EL (cell line): ENCODE data around the gene SEC14L5.
"Not testable (repeated sequence)": the region's sequence is repeated elsewhere in the genome, so short reads cannot be mapped to it uniquely, and the experiment has no call there.

Source experiments
- DNase-seq: peaks from one replicate; pipeline ENCODE4 v3.0.0-alpha.2; 2016

Gene SEC14L5

DNA sequence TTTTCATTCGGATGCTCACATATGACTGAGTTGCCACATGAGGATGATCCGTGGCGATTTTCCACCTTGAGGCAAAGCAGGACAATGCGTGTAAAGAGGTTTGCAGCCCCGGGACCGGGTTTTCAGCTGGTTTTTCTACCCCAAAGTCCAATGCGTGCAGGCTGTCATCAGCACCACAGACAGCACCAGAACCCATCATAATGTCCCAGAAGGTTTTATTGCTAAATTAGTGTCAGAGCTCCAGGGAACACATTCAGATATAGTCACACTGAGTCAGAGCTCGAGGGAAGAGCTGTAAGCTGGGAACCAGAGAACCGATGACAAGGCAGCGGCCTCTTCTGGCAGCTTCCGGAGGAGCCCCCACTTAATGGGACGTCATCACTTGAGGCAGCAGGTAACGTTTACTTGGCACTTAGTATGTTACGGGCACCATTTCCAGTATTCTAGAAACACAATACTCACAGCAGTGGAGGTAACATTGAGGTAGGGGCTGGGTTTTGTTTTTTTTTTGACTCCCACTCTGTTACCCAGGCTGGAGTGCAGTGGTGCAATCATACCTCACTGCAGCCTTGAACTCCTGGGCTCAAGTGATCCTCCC, 84.5 kb downstream of the SEC14L5 start:
- DNase-seq = peak; percentile 37

DNA sequence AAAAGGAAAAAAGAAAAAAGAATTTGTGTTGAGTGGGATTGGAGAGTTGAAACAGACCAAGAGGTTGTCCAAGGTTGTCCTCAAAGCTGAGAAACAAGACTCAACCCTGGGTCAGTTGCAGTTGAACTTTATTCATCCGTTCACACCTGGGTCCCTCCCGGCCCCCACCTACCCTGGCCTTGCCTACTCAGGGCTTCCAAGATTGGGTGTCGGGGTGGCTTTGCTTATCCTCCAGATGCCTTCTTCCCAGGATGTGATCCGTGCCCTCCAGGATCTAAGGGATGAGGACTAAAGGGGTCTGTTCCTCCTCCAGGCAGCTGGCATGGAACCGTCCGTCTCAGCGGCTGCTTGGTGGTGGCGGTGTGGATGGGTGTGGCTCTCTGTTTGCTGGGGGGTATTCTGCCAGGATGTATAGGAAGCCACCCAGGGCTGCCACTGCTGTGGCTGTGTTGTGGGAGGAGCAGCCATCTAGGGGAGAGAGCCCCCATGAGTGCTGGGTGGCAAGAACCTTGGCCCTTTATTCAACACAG, 85.9 kb downstream of the SEC14L5 start:
- DNase-seq = no peak

DNA sequence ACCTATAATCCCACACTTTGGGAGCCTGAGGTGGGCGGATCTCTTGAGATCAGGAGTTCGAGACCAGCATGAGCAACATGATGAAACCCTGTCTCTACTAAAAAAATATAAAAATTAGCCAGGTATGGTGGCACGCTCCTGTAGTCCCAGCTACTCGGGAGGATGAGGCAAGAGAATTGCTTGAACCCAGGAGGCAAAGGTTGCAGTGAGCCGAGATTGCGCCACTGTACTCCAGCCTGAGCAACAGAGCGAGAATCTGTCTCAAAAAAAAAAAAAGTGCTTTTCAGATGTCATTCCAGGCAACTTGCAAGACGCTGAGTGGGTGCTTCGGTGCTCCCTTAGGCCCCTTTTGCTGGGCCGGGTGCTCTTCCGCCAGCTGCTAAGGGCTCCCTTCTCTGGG, 86.5 kb downstream of the SEC14L5 start:
- DNase-seq = not testable (repeated sequence)

GRCh38 chr16:5045499-5046115, 87.5 kb downstream of the SEC14L5 start:
- DNase-seq = no peak

DNA sequence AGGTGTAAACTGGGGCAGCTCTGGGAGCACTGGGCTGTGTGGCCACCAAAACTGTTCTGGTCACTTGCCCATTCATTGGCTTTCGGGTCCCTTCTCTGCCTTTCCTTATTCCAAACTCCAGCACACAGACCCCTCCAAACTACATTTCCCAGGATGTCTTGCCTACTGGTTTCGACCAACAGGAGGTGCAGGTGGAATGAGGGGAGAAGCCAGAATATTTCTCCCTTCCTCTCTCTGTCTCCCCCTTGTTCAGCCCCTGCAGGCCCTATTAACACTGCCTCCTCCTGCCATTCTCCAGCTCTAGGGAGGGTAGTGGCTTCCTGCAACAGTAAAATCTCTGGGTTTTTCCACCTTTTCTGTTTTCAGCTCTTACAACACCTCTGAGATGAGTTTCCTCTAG, 88.8 kb downstream of the SEC14L5 start:
- DNase-seq = no peak

DNA sequence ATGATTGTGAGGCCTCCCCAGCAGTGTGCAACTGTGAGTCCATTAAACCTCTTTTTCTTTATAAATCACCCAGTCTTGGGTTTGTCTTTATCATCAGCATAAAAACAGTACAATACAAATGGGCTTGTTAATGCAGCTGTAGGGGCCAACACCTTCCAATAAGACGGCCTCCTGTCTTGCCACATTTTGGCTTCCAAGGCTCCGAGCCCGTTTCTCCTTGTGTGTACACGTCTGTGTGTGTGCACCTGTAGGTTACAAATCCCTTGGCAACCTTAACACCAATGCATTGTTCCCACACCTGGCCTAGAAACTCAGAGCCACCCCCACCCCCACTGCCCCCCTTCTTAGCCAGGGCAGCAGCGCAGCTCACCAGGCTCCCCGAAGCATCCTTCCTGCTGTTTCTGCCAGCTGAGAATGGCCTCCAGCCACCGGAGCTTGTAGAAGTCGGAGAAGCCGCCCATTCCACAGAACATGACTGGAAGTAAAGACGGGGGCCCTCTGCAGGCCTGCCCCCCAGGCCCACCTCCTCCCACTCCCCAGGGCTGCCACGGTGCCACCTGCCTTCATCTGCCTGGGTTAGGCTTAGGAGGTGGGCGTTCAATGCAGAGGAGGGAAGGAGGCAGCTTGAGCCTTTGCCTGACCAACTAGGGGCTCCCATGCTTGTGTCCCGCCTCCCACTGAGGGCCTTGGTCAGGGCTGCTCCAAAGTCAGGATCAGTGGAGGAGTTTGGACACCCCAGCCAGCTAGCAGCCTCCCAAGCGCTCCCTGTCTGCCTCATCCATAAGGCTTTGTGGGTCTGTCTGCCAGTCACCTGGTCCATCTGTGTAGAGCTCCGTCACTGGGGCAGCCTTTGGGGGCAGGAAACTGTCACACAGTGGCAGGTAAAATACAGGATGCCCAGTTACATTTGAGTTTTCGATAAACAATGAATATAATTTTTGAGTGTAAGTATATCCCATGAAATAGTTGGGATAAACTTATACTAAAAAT, 97.0 kb downstream of the SEC14L5 start:
- no peak for DNase-seq

DNA sequence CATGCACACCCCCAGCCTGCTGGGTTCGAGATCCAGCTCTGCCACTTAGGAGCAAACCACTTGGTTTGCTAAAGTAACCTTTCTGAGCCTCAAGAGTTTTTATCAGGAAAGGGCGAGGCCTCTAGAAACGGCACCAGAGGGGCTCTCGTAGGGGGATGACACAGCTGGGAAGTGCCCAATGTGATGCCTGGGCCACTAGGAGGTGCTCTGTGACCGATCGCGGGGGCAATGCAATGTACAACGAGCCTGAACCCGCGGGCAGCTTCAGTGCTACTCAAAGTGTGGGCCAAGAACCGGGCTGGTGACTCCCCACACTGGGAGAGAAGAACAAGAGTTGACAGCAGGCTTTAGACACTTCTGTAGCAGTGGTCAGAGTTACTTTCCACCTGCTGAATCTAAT, 98.2 kb downstream of the SEC14L5 start:
- DNase-seq = peak; percentile 32

DNA sequence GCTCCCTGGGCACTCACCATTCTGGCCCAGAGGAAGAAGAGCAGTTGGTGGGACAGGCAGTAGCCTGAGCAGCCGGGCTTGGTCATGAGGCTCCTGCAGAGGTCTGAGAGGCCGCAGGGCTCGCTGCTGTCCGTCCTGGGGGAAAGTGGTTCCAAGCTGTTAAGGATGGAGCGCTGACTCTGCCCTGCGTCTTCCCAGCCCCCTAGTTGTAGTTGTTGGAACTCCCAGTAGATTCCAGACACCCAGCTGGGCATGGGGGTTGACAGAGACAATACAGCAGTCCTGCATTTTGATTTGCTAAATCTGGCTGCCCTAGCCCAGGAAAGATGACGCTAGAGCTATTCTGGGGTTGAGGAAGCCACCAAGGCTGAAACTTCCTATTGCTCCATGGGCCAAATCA, 100.3 kb downstream of the SEC14L5 start:
- DNase-seq = peak; percentile 12

DNA sequence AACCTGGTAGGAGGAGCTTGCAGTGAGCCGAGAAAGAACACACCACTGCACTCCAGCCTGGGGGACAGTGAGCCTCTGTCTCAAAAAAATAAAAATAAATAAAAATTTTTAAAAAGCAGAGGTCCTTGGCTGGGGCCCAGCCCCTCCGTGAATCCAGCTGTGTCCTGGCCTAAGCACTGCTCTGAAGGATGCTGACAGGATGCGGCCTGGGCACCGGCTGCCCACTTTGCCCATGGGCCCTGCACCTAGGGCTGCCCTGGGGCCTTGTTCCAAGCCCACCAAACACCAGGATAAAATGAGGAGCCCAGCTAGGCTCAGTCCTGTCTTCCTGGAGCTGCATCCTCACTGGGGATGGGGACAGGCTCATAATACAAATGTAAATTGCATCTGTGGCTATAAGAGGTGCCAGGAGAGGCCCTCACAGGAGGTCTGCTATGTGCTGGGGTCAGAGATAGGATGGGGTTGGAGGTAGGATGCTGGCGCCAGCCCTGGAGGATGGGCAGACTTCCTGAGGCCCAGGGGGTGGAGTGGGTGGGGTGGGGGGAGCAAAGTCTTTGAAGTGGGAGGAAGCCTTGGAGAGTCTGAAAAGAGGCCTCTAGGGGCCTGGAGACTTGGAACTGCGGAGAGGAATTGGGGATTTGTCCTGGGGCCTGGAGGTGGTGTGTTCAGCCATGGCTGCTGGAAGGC, 101.4 kb downstream of the SEC14L5 start:
- no peak for DNase-seq

DNA sequence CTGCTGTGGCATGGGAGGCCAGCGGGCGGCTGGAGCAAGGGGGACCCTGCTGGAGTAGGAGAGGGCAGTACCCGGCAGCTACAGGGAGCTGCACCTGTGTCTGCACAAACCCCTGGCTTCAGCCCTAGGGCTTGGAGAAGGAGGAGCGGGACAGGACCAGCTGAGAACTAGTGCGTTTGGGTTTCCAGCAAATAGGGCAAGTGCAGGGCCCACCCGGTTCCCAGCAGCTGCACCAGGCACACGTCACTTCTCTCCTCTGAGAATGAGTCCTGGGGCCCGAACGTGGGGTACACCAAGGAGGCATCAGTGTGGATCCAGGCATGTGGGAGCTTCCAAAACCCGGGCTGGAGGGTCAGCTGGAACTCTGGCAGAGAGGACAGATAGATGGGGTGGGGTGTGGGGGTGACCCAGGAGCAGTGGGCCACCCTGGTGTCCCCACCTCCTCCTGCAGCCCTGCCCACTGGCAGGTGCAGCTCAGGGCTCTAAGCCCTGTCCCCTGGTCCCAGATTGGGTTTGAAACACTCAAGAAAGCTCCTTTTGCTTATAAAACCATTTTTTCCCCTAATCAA, 102.0 kb downstream of the SEC14L5 start:
- no peak for DNase-seq

GRCh38 chr16:5062051-5062450, 103.9 kb downstream of the SEC14L5 start:
- DNase-seq = no peak

GRCh38 chr16:5062790-5063765, 104.9 kb downstream of the SEC14L5 start:
- DNase-seq = no peak

DNA sequence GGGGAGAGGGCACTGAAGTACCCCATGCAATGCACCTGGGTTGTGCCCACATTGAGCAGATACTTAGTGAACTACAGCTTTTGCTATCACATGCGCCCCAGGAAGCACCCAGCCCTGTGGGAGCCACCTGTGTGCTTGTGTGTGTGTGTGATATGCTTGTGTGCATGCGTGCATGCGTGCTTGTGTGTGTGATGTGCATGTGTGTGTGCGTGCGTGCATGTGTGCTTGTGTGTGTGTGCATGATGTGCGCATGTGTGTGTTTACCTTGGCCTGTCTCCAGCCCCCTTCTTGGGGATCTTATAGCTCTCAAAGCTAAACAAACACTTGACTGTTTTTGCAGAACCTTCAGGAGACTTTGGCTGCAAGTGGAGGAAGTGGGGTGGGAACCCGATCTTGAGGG, 106.8 kb downstream of the SEC14L5 start:
- DNase-seq = no peak

- no peak for DNase-seq
These were observed 107.2 kb downstream of the SEC14L5 start for GRCh38 chr16:5065326-5065725.

DNA sequence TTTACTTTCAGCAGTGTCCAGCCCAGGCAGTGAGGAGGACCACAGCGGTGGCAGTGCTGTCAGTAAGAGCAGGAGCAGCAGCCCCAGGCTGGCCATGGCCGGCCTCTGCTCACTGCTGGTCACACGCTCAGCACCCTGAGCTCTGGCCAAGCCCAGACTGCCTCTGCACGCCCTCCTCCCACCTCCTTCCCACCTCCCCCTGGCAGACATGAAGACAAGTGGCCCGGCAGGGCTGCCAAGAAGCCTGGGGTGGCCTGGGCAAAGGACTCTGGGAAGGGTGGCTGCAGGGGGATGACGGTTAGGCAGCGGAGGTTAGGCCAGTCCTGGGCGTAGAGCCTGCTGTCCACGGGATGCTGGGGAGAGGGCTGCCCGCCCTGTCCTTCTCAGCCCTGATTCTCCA, 107.7 kb downstream of the SEC14L5 start, which contains the start of gene C16orf89:
TSS of gene C16orf89 (minus strand) at position 144 of the 400 bp plus-strand sequence. CDS start at position 96, 48 bp downstream.
- DNase-seq = no peak

DNA sequence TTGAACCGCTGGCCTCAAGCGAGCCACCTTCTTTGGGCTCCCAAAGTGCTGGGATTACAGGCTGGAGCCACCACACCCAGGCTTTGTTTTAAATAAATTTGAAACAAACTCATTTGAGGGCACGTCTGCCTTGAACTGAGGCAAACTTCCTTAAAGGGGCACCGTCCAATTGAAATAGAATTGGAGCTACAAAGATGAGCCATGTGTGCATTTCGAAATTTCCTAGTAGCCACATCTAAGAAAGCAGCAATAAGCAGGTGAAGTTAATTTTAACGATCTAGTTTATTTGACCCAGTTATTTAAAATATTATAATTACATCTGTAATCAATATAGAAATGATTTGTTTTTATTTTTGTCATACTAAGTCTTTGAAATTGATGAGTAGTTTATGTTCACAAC, 108.4 kb downstream of the SEC14L5 start:
- no peak for DNase-seq
